Endothelial cell (in vitro differentiated cells): ENCODE measurements around the gene FADS2. TPM values are rescaled to one million over a fixed set of nuclear protein-coding genes. Genes with fewer than 3 reads are reported as not detected.

ENCODE experiments used
- DNase-seq: peaks from one replicate; pipeline ENCODE4 v3.0.0; 2021; ENCODE audit warnings: low spot score
- H3K27ac Mint-ChIP-seq: one replicate; pipeline ENCODE4 v1.8.0; 2021; ENCODE audit warnings: mixed read lengths, inconsistent platforms; ENCODE audit not compliant: unreplicated experiment
- H3K27me3 Mint-ChIP-seq: one replicate; pipeline ENCODE4 v1.8.0; 2021; ENCODE audit warnings: mild to moderate bottlenecking, moderate library complexity, mixed read lengths, inconsistent platforms; ENCODE audit not compliant: unreplicated experiment
- H3K36me3 Mint-ChIP-seq: one replicate; pipeline ENCODE4 v1.8.0; 2021; ENCODE audit warnings: mild to moderate bottlenecking, low read depth, mixed read lengths, inconsistent platforms; ENCODE audit not compliant: unreplicated experiment
- H3K4me1 Mint-ChIP-seq: one replicate; pipeline ENCODE4 v1.8.0; 2021; ENCODE audit warnings: mild to moderate bottlenecking, mixed read lengths, inconsistent platforms; ENCODE audit not compliant: unreplicated experiment
- H3K4me3 Mint-ChIP-seq: one replicate; pipeline ENCODE4 v1.8.0; 2021; ENCODE audit warnings: mild to moderate bottlenecking, mixed read lengths, inconsistent platforms; ENCODE audit not compliant: unreplicated experiment
- H3K9me3 Mint-ChIP-seq: one replicate; pipeline ENCODE4 v1.8.0; 2021; ENCODE audit warnings: mixed read lengths, inconsistent platforms; ENCODE audit not compliant: unreplicated experiment
- total RNA-seq: library from RNA; stranded (reverse); fragmentation: NEBNext Ultra II Directional; extraction: Animal tissue kit (Norgen Biotek cat#: 25700); gene quantifications from one replicate; pipeline ENCODE4 v1.2.1, GENCODE V29; 2021; ENCODE audit not compliant: unreplicated experiment
- TF ChIP-seq, protein P1 (sequence below): fragments of 200-600 bp; sonication (generic); IDR thresholded peaks from one replicate; pipeline ENCODE4 v1.5.0; 2021; ENCODE audit warnings: antibody characterized with exemption; ENCODE audit not compliant: unreplicated experiment

The FADS2 gene
- total RNA-seq, 1 donor from 2014 or later = 682 TPM

DNA sequence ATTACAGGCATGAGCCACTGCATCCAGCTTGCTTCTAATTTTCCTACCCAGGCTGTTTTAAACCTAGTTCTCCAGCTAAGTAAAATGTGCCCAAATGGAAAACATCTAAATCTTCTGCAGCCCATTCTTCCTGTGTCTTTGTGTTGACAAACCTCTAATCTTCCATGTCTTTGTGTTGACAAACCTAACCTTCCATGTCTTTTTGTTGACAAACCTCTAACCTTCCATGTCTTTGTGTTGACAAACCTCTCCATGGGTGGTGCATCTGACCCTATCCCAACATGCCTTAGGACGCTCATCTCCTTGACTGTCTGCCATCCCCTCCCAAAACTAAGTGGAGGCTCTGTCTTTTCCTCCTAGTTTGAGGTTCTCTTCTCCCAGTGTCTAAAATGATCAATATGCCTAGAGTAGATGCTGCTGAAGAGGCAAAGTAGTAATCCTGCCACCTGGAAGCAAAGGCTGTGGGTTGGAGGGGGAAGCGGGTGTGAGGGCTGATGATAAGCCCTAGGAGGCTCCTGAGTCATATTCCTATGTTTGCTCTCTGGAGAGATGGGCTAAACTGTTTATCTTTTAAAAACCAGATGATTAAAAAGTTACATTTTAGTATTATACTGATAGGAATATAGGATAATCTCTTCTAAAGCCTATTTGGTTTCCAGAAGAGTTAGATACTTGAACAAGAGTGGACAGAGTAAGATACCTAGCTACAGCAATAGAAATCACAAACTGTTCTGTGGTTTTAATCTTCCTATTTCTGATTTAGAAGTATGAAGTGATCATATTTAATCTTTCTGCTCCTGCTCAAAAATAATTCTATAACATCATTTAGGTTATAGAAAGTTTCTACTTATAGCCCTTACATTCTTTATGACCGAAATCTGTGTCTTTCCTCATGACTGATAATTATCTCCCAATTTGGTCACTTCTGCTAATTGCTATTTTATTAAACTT is 27.5 kb upstream of the FADS2 start:
- DNase-seq = no peak
- Mint-ChIP-seq H3K36me3 (peaks cover 36% of the 10 kb centered on the region), H3K4me3 (no peak overlapping the region), H3K27ac (no peak overlapping the region), H3K9me3 (no peaks in the 10 kb centered on the region), H3K27me3 (peaks cover 6% of the 10 kb centered on the region), H3K4me1 (peaks cover 17% of the 10 kb centered on the region)
- TF ChIP-seq, protein P1, sequence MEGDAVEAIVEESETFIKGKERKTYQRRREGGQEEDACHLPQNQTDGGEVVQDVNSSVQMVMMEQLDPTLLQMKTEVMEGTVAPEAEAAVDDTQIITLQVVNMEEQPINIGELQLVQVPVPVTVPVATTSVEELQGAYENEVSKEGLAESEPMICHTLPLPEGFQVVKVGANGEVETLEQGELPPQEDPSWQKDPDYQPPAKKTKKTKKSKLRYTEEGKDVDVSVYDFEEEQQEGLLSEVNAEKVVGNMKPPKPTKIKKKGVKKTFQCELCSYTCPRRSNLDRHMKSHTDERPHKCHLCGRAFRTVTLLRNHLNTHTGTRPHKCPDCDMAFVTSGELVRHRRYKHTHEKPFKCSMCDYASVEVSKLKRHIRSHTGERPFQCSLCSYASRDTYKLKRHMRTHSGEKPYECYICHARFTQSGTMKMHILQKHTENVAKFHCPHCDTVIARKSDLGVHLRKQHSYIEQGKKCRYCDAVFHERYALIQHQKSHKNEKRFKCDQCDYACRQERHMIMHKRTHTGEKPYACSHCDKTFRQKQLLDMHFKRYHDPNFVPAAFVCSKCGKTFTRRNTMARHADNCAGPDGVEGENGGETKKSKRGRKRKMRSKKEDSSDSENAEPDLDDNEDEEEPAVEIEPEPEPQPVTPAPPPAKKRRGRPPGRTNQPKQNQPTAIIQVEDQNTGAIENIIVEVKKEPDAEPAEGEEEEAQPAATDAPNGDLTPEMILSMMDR = no peak

DNA sequence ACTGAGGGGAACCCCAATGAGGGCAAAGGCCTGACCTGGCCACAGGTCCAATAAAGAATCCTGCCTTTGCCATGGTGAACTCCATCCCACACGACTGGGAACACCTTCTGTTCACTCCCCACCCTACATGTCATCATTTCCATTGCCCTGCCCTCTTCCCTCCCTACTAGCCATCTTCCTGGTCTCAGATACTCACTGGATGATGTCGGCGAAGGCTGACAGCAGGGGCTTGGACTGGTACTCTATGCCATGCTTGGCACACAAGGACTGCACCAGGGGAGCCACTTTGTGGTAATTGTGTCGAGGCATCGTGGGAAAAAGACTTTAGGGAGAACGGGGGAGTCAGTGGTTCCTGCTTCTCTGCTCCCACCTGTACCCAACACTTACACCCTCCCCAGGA is 25.5 kb upstream of the FADS2 start:
- Mint-ChIP-seq H3K27ac (no peak overlapping the region), H3K9me3 (no peaks in the 10 kb centered on the region), H3K4me3 (no peak overlapping the region), H3K27me3 (peaks cover 2% of the 10 kb centered on the region), H3K36me3 (peaks cover 41% of the 10 kb centered on the region), H3K4me1 (peaks cover 17% of the 10 kb centered on the region)
- no peak for DNase-seq
- TF ChIP-seq, protein P1 = no peak

DNA sequence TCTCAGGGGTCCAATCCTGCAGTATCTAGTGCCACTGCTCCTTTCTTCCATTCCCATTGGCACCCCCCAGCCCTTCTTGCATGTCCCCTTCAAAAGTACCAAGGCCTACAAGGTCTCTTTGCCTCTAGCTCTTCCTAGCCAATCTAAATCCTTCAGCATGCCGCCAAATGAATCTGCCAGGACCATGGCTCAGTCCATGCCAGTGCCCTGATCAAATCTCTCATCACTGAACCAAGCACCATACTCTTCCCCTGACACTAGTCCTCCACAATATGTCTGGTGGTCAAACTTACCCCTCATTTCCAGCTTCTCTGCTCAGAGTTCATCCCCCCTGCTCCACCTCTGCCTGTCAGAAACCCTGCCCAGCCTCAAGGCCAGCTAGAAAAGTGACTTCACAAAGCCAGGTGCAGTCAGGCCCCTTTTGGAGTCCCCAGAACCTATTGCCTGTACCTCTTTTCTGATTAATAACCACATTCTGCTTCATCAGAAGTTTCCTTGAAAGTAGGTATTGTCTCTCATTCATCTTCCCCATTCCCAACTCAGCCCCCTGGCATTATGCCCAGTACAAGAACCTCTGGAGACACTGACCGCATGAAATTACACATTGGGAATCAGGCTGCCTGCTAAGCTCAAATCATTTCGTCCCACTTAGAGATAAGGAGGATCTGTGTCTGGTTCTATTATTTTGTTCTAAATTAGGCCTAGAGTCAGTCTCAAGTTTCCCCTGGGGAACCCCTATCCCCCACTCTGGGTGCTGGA is 24.0 kb upstream of the FADS2 start:
- Mint-ChIP-seq H3K27me3 (peaks cover 2% of the 10 kb centered on the region), H3K4me3 (peak overlapping the region; percentile 1), H3K27ac (no peak overlapping the region), H3K36me3 (peaks cover 50% of the 10 kb centered on the region), H3K9me3 (no peaks in the 10 kb centered on the region), H3K4me1 (peaks cover 17% of the 10 kb centered on the region)
- no peak for DNase-seq
- TF ChIP-seq, protein P1 = no peak

DNA sequence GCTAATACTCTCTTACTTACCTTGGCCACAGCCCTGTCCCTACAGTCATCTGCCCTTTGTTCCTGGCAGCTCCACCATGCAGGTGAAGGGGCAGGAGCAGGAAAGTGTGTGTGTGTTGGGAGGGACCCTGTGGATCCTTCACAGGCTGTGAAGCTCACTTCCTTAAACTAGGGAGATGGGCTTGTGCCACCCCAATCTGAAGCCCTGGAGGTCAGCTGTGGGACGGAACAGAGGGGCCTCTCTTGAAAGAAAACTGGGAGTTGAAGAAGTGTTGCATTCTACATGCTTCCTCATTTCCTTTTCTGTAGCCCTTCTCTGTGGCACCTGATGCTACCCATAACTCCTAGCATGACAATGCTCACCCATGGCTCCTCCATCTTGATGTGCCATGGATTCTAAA is 23.0 kb upstream of the FADS2 start:
- H3K27ac Mint-ChIP-seq = no peak overlapping the region
- H3K36me3 Mint-ChIP-seq = peaks cover 60% of the 10 kb centered on the region
- TF ChIP-seq, protein P1 = no peak
- peaks cover 14% of the 10 kb centered on the region for H3K4me1 Mint-ChIP-seq
- H3K4me3 Mint-ChIP-seq = peak overlapping the region; percentile 59
- no peak for DNase-seq
- no peaks in the 10 kb centered on the region for H3K9me3 Mint-ChIP-seq
- peaks cover 2% of the 10 kb centered on the region for H3K27me3 Mint-ChIP-seq
